K562 treated with DMSO at 1 percent for 12 hours (cell line): ENCODE measurements around the gene TUBB. TPM values are rescaled to one million over a fixed set of nuclear protein-coding genes. Genes with fewer than 3 reads are reported as not detected.

ENCODE experiments used
- total RNA-seq: library from RNA; unstranded; fragments of 300-600 nt; gene quantifications from 2 replicates; pipeline ENCODE4 v1.2.3, GENCODE V29; 2022; ENCODE audit not compliant: insufficient read depth

Gene TUBB
- 976 and 1,602 TPM in 2 replicates for total RNA-seq

GRCh38 chr6:30719791-30720737 lies at the start of gene TUBB:
Gene TUBB (plus strand): TSS chr6:30720352. CDS start chr6:30720507, 155 bp downstream.

DNA sequence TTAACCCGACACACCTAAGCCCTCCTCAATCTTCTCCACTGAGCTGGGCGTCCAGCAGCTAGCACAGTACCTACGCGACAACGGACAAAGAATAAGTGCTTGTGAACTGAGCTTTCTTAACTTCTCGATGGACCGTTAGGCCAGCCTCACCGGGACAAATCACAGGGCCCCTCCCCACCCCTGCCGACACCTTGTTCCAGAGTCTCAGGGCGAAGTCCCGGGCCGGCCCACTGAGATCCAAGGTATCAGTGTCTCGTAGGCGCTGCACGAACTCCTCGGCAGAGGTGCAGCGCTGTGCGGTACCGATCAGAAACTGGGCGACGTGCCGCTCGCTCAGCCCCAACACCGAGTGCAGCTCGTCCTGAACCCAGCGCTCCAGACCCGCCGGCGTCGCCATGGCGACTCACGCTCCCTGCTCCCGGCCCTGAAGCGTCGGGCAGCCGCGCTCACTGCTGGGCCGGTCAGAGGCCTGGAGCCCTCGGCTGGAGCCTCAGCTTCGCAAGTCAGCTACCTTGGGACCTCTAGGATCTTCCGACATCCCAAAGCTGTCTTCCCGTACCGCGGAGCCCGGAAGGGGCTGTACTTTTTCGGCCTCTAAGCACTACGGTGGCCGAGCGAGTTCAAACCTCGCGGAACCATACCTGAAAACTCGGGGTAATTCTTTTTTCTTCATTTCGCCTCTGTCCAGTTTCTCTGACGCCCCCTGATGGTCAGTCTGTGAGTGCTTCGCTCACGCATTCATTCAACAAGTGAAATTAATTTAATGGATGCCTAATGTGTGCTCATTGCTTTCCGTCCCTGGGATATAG lies 47.5 kb upstream of the TUBB start, which contains the start of gene DHX16:
Gene DHX16, minus strand, starts transcription at position 562 of the 809 bp plus-strand sequence. Its CDS starts 165 bp downstream, at position 397.

GRCh38 chr6:30686009-30686907 lies 33.9 kb upstream of the TUBB start, which contains the start of gene PPP1R18:
Gene PPP1R18 (minus strand): TSS chr6:30686645. CDS start chr6:30686018, 627 bp downstream.

GRCh38 chr6:30690403-30691207 lies 29.5 kb upstream of the TUBB start, which contains the start of gene NRM:
Gene NRM (minus strand): TSS chr6:30690984. CDS start chr6:30690974, 10 bp downstream.

DNA sequence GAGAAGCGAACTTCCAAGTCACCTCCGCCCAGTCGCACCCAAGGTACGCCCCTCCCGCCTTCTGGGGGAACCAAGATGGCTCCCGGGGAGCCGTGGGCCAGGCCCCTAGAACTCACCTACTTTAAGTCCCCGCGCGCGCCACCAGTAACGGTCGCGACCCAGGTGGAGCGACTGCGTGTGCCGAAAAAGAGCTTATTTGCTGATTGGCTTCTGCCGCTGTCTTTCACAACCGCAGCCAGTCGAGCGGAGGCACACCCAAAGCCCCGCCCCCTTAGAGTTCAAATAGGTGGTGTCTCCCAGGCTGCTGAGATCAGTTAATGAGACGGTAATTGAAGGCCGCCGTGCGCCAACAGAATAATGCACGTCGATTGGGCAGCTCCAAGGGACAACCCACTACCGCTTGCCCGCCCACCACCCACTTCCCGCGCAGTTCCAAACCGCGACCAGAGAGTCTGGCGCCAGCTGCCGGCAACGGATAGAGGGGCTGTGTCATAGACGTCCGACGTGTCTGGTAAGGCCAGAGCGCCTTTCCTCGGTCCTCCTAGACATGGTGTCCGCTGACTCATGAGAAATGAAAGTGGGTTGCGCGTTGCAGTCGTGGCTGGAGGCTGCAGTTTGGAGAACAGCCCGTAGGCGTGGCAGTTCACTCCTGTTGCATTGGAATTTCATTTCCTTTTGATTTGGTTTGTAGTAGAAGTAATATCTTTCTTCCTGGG lies 2.9 kb upstream of the TUBB start, which contains the start of gene MDC1:
Gene MDC1, minus strand, starts transcription at position 153 of the 716 bp plus-strand sequence. CDS start 2,106 bp downstream, outside the sequence.

GRCh38 chr6:30742316-30743098 lies 22.4 kb downstream of the TUBB start, which contains the start of gene FLOT1:
Gene FLOT1 (minus strand): TSS chr6:30742687. CDS start chr6:30742189, 498 bp downstream.

GRCh38 chr6:30744054-30744805 lies 24.1 kb downstream of the TUBB start, which contains the start of gene IER3:
Gene IER3 (minus strand): TSS chr6:30744547. CDS start chr6:30744518, 29 bp downstream.

Other genes with a start within 250 kb of the TUBB start
- gene HLA-E, start 230.8 kb upstream of the TUBB start, total RNA-seq: 101 and 133 TPM in 2 replicates
- 59.1 and 61.6 TPM in 2 replicates for gene GNL1, start 163.9 kb upstream of the TUBB start, total RNA-seq
- 10.6 and 17.7 TPM in 2 replicates for gene PRR3, start 163.1 kb upstream of the TUBB start, total RNA-seq
- gene ABCF1, start 148.9 kb upstream of the TUBB start, total RNA-seq: 65.0 and 94.3 TPM in 2 replicates
- gene PPP1R10, start 103.1 kb upstream of the TUBB start, total RNA-seq: 9.8 and 27.8 TPM in 2 replicates
- 93.5 and 96.4 TPM in 2 replicates for gene MRPS18B, start 102.5 kb upstream of the TUBB start, total RNA-seq
- gene ATAT1, start 93.5 kb upstream of the TUBB start, total RNA-seq: 2.0 and 4.3 TPM in 2 replicates
- gene C6orf136, start 73.2 kb upstream of the TUBB start, total RNA-seq: 34.0 and 38.3 TPM in 2 replicates
- 39.0 and 61.2 TPM in 2 replicates for gene DHX16, start 47.3 kb upstream of the TUBB start, total RNA-seq
- gene PPP1R18, start 33.7 kb upstream of the TUBB start, total RNA-seq: 94.1 and 132 TPM in 2 replicates
- 26.0 and 32.4 TPM in 2 replicates for gene NRM, start 29.4 kb upstream of the TUBB start, total RNA-seq
- gene MDC1, start 3.1 kb upstream of the TUBB start, total RNA-seq: 37.9 and 97.2 TPM in 2 replicates
- 233 and 258 TPM in 2 replicates for gene FLOT1, start 22.3 kb downstream of the TUBB start, total RNA-seq
- gene IER3, start 24.2 kb downstream of the TUBB start, total RNA-seq: 157 and 175 TPM in 2 replicates
- 35.9 and 63.9 TPM in 2 replicates for gene DDR1, start 164.2 kb downstream of the TUBB start, total RNA-seq
- gene GTF2H4, start 187.9 kb downstream of the TUBB start, total RNA-seq: 39.6 and 47.7 TPM in 2 replicates
- 27.0 and 53.9 TPM in 2 replicates for gene VARS2, start 193.9 kb downstream of the TUBB start, total RNA-seq
- gene SFTA2, start 211.8 kb downstream of the TUBB start, total RNA-seq: not detected in 2 replicates
- gene MUCL3, start 220.6 kb downstream of the TUBB start, total RNA-seq: not detected in 2 replicates